Measurements from ENCODE around the gene WAPL.

WAPL gene

GRCh38 chr10:86489960-86490612 lies 31.5 kb downstream of the WAPL start:
- no peak overlapping the region for H3K4me3 ChIP-seq (ENCODE audit: low read length)
- peaks cover 72% of the 10 kb centered on the region for H3K79me2 ChIP-seq (ENCODE audit: low read length)
- no peaks in the 10 kb centered on the region for H3K27me3 ChIP-seq (replicated peaks; ENCODE audit: insufficient read depth, low read length)
- no peaks in the 10 kb centered on the region for H4K20me1 ChIP-seq (ENCODE audit: insufficient read depth, low read length)
- DNase-seq: no peak
- no peaks in the 10 kb centered on the region for H3K9me2 ChIP-seq (replicated peaks; ENCODE audit: insufficient read depth, low read length)
- H3K27ac ChIP-seq (ENCODE audit: low read length): no peak overlapping the region
- no peaks in the 10 kb centered on the region for H3K9me3 ChIP-seq (replicated peaks; ENCODE audit: insufficient read depth, low read length)
- 0 out of 2 replicates have a peak, but pooled peaks cover under 1% of the 10 kb centered on the region for H3K36me3 ChIP-seq (replicated peaks; ENCODE audit: insufficient read depth, low read length)
- no peak for TF ChIP-seq EZH2 (optimal IDR thresholded peaks at IDR 0.05; ENCODE audit: low read depth, low read length)
- no peak overlapping the region for H3K4me2 ChIP-seq (ENCODE audit: low read depth, low read length)
- H3K4me1 ChIP-seq (ENCODE audit: low read length): peaks cover 25% of the 10 kb centered on the region
- H3K9ac ChIP-seq (ENCODE audit: low read length): no peak overlapping the region
- peaks cover 24% of the 10 kb centered on the region for H3F3A ChIP-seq (ENCODE audit: insufficient read depth, low read length)
- no peak overlapping the region for H2AFZ ChIP-seq (ENCODE audit: low read length)

- Histone ChIP-seq H4K20me1 (ENCODE audit: insufficient read depth, low read length) (no peaks in the 10 kb centered on the region), H3K36me3 (replicated peaks; ENCODE audit: insufficient read depth, low read length) (no peaks in the 10 kb centered on the region), H3K9me2 (replicated peaks; ENCODE audit: insufficient read depth, low read length) (no peaks in the 10 kb centered on the region), H3K79me2 (ENCODE audit: low read length) (peaks cover 70% of the 10 kb centered on the region), H3K9me3 (replicated peaks; ENCODE audit: insufficient read depth, low read length) (no peaks in the 10 kb centered on the region), H3K9ac (ENCODE audit: low read length) (no peak overlapping the region), H3K27me3 (replicated peaks; ENCODE audit: insufficient read depth, low read length) (no peaks in the 10 kb centered on the region), H2AFZ (ENCODE audit: low read length) (no peak overlapping the region), H3F3A (ENCODE audit: insufficient read depth, low read length) (peaks cover 24% of the 10 kb centered on the region), H3K4me1 (ENCODE audit: low read length) (peaks cover 25% of the 10 kb centered on the region), H3K4me2 (ENCODE audit: low read depth, low read length) (no peak overlapping the region), H3K27ac (ENCODE audit: low read length) (peak overlapping the region; percentile 94; the same call in 1 of the 2 replicates), H3K4me3 (ENCODE audit: low read length) (no peak overlapping the region)
- DNase-seq: no peak
- TF ChIP-seq EZH2phosphoT487 (IDR thresholded peaks at IDR 0.05; ENCODE audit: low read length): no peak
- no peak for TF ChIP-seq CTCF (IDR thresholded peaks at IDR 0.05; ENCODE audit: low read length)
- TF ChIP-seq EZH2 (optimal IDR thresholded peaks at IDR 0.05; ENCODE audit: low read depth, low read length): no peak
Measured at GRCh38 chr10:86489071-86489810, 32.4 kb downstream of the WAPL start.

GRCh38 chr10:86486856-86487255 lies 34.7 kb downstream of the WAPL start:
- Histone ChIP-seq H3K4me3 (ENCODE audit: low read length) (peak overlapping the region; percentile 15; the same call in 1 of the 2 replicates), H3K9me3 (replicated peaks; ENCODE audit: insufficient read depth, low read length) (no peaks in the 10 kb centered on the region), H3K27ac (ENCODE audit: low read length) (peak overlapping the region; percentile 94), H3K27me3 (replicated peaks; ENCODE audit: insufficient read depth, low read length) (no peaks in the 10 kb centered on the region), H3K79me2 (ENCODE audit: low read length) (peaks cover 62% of the 10 kb centered on the region), H3K9me2 (replicated peaks; ENCODE audit: insufficient read depth, low read length) (no peaks in the 10 kb centered on the region), H4K20me1 (ENCODE audit: insufficient read depth, low read length) (no peaks in the 10 kb centered on the region), H3K4me2 (ENCODE audit: low read depth, low read length) (peak overlapping the region; percentile 53), H3K4me1 (ENCODE audit: low read length) (peaks cover 25% of the 10 kb centered on the region), H3F3A (ENCODE audit: insufficient read depth, low read length) (peaks cover 24% of the 10 kb centered on the region), H3K36me3 (replicated peaks; ENCODE audit: insufficient read depth, low read length) (peaks cover 2% of the 10 kb centered on the region; the same call in 1 of the 2 replicates), H3K9ac (ENCODE audit: low read length) (peak overlapping the region; percentile 63), H2AFZ (ENCODE audit: low read length) (no peak overlapping the region)
- peak; percentile 71 for DNase-seq
- TF ChIP-seq EZH2phosphoT487 (IDR thresholded peaks at IDR 0.05; ENCODE audit: low read length) (no peak), EZH2 (optimal IDR thresholded peaks at IDR 0.05; ENCODE audit: low read depth, low read length) (no peak), CTCF (IDR thresholded peaks at IDR 0.05; ENCODE audit: low read length) (no peak)

All from MM.1S (cell line).